PC-3 (cell line): ENCODE measurements around the gene TGM2. TPM values are rescaled to one million over a fixed set of nuclear protein-coding genes. Genes with fewer than 3 reads are reported as not detected.

Source experiments
- ATAC-seq: fragments of 200-7000 bp; cut with Tn5 transposase; 2 replicates; pipeline ENCODE4 v1.9.1; 2020; ENCODE audit warnings: mild to moderate bottlenecking, moderate library complexity
- BruUV-seq: library from RNA; stranded (reverse); fragments of 400-500 nt; replicated peaks from 2 replicates; lab custom pipeline; 2021; lab: Mats Ljungman, UMichigan
- CTCF ChIA-PET: fragments of 300-600 bp; sonication (Branson Sonifier 250); formaldehyde crosslinking; loops from one replicate; lab custom pipeline; 2022; ENCODE audit warnings: antibody characterized with exemption; lab: Charles Lee
- POLR2A ChIA-PET: fragments of 300-600 bp; sonication (Branson Sonifier 250); formaldehyde crosslinking; loops from one replicate; lab custom pipeline; 2022; ENCODE audit warnings: antibody characterized with exemption; ENCODE audit not compliant: unreplicated experiment; lab: Charles Lee
- DNase-seq: peaks from one replicate; pipeline ENCODE4 v3.0.0-alpha.2; 2015
- H2AFZ ChIP-seq: fragments of 300-600 bp; sonication (generic); 2 replicates; pipeline ENCODE4 v1.6.0; 2016; ENCODE audit warnings: antibody characterized with exemption, low read length
- H3F3A ChIP-seq: fragments of 300-600 bp; sonication (generic); one replicate; pipeline ENCODE4 v1.6.0; 2017; ENCODE audit warnings: antibody characterized with exemption, low read length, control low read depth, mild to moderate bottlenecking; ENCODE audit not compliant: unreplicated experiment
- H3K27ac ChIP-seq: fragments of 300-600 bp; sonication (generic); 2 replicates; pipeline ENCODE4 v1.5.1; 2016; ENCODE audit warnings: mild to moderate bottlenecking, low read length
- H3K27me3 ChIP-seq: fragments of 300-600 bp; sonication (generic); 2 replicates; pipeline ENCODE4 v1.6.1; 2016; ENCODE audit warnings: low read length, mixed read lengths
- H3K36me3 ChIP-seq: fragments of 300-600 bp; sonication (generic); 2 replicates; pipeline ENCODE4 v1.6.1; 2016; ENCODE audit warnings: low read depth, mixed run types, low read length, mixed read lengths
- H3K4me1 ChIP-seq: fragments of 300-600 bp; sonication (generic); 2 replicates; pipeline ENCODE4 v1.5.1; 2016; ENCODE audit warnings: low read length; ENCODE audit not compliant: insufficient read depth
- H3K4me2 ChIP-seq: fragments of 300-600 bp; sonication (generic); 2 replicates; pipeline ENCODE4 v1.6.0; 2016; ENCODE audit warnings: low read length
- H3K4me3 ChIP-seq: fragments of 300-600 bp; sonication (generic); 2 replicates; pipeline ENCODE4 v1.5.1; 2016; ENCODE audit warnings: mild to moderate bottlenecking, low read length, mixed read lengths
- H3K79me2 ChIP-seq: fragments of 300-600 bp; sonication (generic); 2 replicates; pipeline ENCODE4 v1.6.1; 2017; ENCODE audit warnings: low read length, mixed read lengths
- H3K9ac ChIP-seq: fragments of 300-600 bp; sonication (generic); 2 replicates; pipeline ENCODE4 v1.6.0; 2016; ENCODE audit warnings: mild to moderate bottlenecking, low read length
- H3K9me2 ChIP-seq: fragments of 300-600 bp; sonication (generic); replicated peaks from 2 replicates; pipeline ENCODE4 v1.6.1; 2016; ENCODE audit warnings: mixed run types, low read length, mixed read lengths
- H3K9me3 ChIP-seq: fragments of 300-600 bp; sonication (generic); 2 replicates; pipeline ENCODE4 v1.6.1; 2016; ENCODE audit warnings: low read length, mixed read lengths
- H4K20me1 ChIP-seq: fragments of 300-600 bp; sonication (generic); 2 replicates; pipeline ENCODE4 v1.6.1; 2016; ENCODE audit warnings: low read length, mixed read lengths
- EZH2 ChIP-seq: fragments of 300-600 bp; sonication (generic); IDR thresholded peaks from one replicate; pipeline ENCODE4 v1.6.1; 2017; ENCODE audit warnings: antibody characterized with exemption, mild to moderate bottlenecking, low read length; ENCODE audit not compliant: unreplicated experiment
- EZH2phosphoT487 ChIP-seq: fragments of 300-600 bp; sonication (generic); IDR thresholded peaks from 2 replicates; pipeline ENCODE4 v1.6.1; 2018; ENCODE audit warnings: mild to moderate bottlenecking, antibody characterized with exemption, low read length, borderline replicate concordance
- intact Hi-C: fragments of 100-400 bp; cut with micrococcal nuclease; formaldehyde crosslinking; loops from 2 replicates; pipeline ENCODE4 v1.9.0; 2023
- total RNA-seq: library from RNA; depleted of rRNA; stranded (reverse); fragments of >200 nt; gene quantifications from 2 replicates; pipeline ENCODE4 v1.2.3, GENCODE V29; 2014
- TF ChIP-seq, protein P1 (sequence below): fragments of 300-600 bp; sonication (generic); conservative IDR thresholded peaks from 2 replicates; pipeline ENCODE4 v1.5.1; 2017; ENCODE audit warnings: antibody characterized with exemption, low read depth, mild to moderate bottlenecking, low read length

Gene TGM2
- total RNA-seq, 1 experiment from 2014 or later, result 583 TPM

DNA sequence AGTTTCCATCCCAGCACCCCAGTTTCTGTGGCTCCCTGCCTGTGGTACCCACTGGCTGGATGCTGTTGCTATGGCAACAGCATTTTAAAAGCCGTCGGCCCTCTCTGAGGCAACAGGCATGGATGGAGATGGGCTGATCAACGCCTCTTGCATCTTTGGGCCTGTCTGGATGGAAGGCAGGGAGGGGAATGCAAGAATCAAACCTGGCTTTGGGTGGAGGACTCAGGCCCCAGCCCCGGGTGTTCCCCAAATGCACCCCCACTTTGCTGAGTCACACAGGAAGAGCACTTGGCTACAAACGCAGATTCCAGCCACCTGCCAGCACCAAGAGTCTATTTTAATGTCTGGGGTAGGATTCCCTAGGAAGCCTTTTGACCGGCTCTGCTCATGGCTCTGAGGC lies 45.7 kb upstream of the TGM2 start:
- DNase-seq, result peak; percentile 36

DNA sequence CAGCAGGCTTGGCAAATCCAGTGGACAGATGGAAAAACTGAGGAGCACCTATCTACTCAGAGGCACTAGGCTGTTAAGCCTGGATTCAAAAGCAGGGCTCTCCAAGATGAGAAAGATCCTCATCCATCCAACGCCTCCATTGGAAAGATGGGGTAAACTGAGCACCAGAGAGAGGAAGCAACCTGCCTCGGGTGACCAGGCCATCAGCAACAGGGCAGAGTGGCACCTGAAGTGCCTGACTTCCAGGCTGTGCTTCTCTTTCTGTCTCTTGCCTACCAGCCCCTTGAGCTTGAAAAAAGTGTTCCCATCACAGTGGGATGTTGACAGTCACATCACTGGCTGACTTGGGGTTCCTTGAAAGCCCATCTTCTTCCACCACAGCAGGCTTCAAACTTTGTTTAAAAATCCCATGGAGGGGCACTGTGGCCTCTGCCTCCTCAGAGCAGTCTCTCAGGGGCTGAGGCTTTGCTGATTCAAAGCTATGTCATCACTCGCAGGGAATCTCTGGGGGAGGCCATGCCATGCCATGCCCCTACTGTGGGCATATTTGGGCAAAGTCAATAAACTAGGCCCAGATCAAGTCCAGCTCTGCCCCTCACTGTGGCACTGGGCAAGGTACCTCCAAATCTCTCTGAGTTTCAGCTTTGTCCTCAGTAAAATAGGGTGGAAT lies 44.8 kb upstream of the TGM2 start:
- BruUV-seq, result no TSS peak

More for the DNA sequence above, 45.7 kb upstream of the TGM2 start:
- BruUV-seq, result no TSS peak
- Histone ChIP-seq H3K79me2 (no peaks in the 10 kb centered on the region), H3K9me3 (no peaks in the 10 kb centered on the region), H4K20me1 (no peaks in the 10 kb centered on the region), H3K27ac (no peak overlapping the region), H3K4me3 (no peak overlapping the region), H3K36me3 (no peaks in the 10 kb centered on the region), H3K4me2 (no peak overlapping the region), H3K9ac (no peak overlapping the region), H3K27me3 (no peaks in the 10 kb centered on the region), H3K4me1 (peaks cover 12% of the 10 kb centered on the region), H2AFZ (no peak overlapping the region), H3F3A (no peaks in the 10 kb centered on the region), H3K9me2 (no peaks in the 10 kb centered on the region)
- ChIA-PET CTCF (no interaction called here), POLR2A (no interaction called here)
- TF ChIP-seq, protein P1, sequence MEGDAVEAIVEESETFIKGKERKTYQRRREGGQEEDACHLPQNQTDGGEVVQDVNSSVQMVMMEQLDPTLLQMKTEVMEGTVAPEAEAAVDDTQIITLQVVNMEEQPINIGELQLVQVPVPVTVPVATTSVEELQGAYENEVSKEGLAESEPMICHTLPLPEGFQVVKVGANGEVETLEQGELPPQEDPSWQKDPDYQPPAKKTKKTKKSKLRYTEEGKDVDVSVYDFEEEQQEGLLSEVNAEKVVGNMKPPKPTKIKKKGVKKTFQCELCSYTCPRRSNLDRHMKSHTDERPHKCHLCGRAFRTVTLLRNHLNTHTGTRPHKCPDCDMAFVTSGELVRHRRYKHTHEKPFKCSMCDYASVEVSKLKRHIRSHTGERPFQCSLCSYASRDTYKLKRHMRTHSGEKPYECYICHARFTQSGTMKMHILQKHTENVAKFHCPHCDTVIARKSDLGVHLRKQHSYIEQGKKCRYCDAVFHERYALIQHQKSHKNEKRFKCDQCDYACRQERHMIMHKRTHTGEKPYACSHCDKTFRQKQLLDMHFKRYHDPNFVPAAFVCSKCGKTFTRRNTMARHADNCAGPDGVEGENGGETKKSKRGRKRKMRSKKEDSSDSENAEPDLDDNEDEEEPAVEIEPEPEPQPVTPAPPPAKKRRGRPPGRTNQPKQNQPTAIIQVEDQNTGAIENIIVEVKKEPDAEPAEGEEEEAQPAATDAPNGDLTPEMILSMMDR, result no peak
- no peak for TF ChIP-seq EZH2phosphoT487
- peak; percentile 47 for ATAC-seq
- intact Hi-C loops, result no loop called here

More for the DNA sequence above, 44.8 kb upstream of the TGM2 start:
- no peaks in the 10 kb centered on the region for H3F3A ChIP-seq
- no peaks in the 10 kb centered on the region for H4K20me1 ChIP-seq
- no peaks in the 10 kb centered on the region for H3K27me3 ChIP-seq
- ATAC-seq (peak; percentile 45; the same call in 1 of the 2 replicates), DNase-seq (peak; percentile 49)
- no peaks in the 10 kb centered on the region for H3K79me2 ChIP-seq
- H3K9ac ChIP-seq, result no peak overlapping the region
- no peak for TF ChIP-seq EZH2
- no peak for TF ChIP-seq EZH2phosphoT487
- TF ChIP-seq, protein P1, result no peak
- H2AFZ ChIP-seq, result no peak overlapping the region
- no peaks in the 10 kb centered on the region for H3K9me3 ChIP-seq
- no peak overlapping the region for H3K27ac ChIP-seq
- H3K36me3 ChIP-seq, result no peaks in the 10 kb centered on the region
- no peak overlapping the region for H3K4me3 ChIP-seq
- no peaks in the 10 kb centered on the region for H3K9me2 ChIP-seq
- ChIA-PET POLR2A (no interaction called here), CTCF (no interaction called here)
- intact Hi-C loops, result no loop called here
- peaks cover 12% of the 10 kb centered on the region for H3K4me1 ChIP-seq
- H3K4me2 ChIP-seq, result no peak overlapping the region
